Measurements from ENCODE around the gene SORCS2. TPM values are rescaled to one million over a fixed set of nuclear protein-coding genes. Genes with fewer than 3 reads are reported as not detected.

Gene SORCS2
- total RNA-seq, 2 experiments from 2014 or later = 0.03 TPM; not detected in 1

DNA sequence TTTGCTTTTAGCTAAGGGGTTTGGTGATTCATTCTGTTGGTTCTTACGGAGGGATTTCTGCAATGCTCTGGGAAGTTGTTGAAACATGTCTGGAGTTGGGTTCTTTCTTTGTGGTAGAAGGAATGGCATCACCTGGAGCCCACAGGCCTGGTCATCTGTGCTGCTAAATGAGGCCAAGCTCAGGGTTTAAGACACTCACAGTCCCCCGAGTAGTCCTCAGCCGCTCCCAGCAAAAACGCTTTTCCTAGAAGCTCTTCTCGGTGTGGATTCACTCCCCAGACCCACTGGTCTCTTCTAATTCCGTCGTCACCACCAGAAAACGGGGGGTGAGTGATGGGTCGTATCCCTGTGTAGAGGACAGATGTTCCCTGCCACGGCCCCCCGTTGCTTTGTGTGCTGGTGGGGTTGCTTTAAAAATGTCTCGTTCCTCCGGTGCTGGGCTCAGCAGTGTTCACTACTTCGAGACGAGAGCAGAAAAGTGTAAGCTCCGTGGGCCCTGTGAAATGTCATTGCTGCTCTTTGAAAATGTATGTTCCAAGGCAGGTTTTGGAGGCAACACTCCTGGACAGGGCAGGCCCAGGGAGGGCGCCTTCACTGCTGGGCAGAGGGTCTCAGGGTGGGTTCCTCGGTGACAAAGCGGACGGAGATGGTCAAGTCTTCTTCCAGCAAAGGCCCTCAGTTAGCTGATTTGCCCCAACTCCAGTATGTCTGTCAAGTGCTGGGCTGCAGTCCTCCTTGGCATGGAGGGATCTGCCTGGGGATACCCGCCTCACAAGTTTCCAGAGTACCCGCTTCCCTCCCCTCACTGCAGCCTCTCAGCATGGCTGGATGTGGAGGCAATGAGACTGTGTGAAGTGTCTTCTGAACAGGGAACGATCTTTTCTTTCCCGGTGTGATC lies 205.1 kb downstream of the SORCS2 start:
- POLR2A ChIA-PET = no interaction called here
- BruUV-seq (replicated peaks) = no TSS peak
- intact Hi-C loops (cut with micrococcal nuclease; ENCODE audit: unreplicated experiment) = no loop called here
- Histone ChIP-seq H3K9me3 (ENCODE audit: low read length) (no peaks in the 10 kb centered on the region), H3K9me2 (ENCODE audit: insufficient read depth, low read length) (no peaks in the 10 kb centered on the region), H3K79me2 (ENCODE audit: insufficient read depth, low read depth, low read length) (no peaks in the 10 kb centered on the region), H4K20me1 (ENCODE audit: insufficient read depth, low read length) (no peaks in the 10 kb centered on the region), H3K36me3 (ENCODE audit: insufficient read depth, low read length) (no peaks in the 10 kb centered on the region), H3K4me2 (ENCODE audit: low read length) (no peak overlapping the region), H2AFZ (ENCODE audit: low read length) (no peak overlapping the region), H3K4me3 (ENCODE audit: low read depth, low read length, poor library complexity, severe bottlenecking) (no peak overlapping the region), H3K4me1 (ENCODE audit: insufficient read depth, low read length, poor library complexity, severe bottlenecking) (no peaks in the 10 kb centered on the region), H3K27ac (ENCODE audit: low read depth, low read length, poor library complexity, severe bottlenecking) (no peak overlapping the region)
- no peak for DNase-seq (ENCODE audit: low spot score)
- CTCF ChIA-PET (ENCODE audit: unreplicated experiment) = no interaction called here
- TF ChIP-seq EZH2phosphoT487 (IDR thresholded peaks at IDR 0.05; ENCODE audit: borderline replicate concordance, low read depth, low read length) (no peak), CTCF (conservative IDR thresholded peaks at IDR 0.05; ENCODE audit: low read length) (no peak)

- ChIA-PET CTCF (ENCODE audit: unreplicated experiment) (no interaction called here), POLR2A (no interaction called here)
- no peak overlapping the region for H3K27ac ChIP-seq (ENCODE audit: low read depth, low read length, poor library complexity, severe bottlenecking)
- intact Hi-C loops (cut with micrococcal nuclease; ENCODE audit: unreplicated experiment) = no loop called here
- no peak overlapping the region for H3K4me2 ChIP-seq (ENCODE audit: low read length)
- no peaks in the 10 kb centered on the region for H3K9me3 ChIP-seq (ENCODE audit: low read length)
- BruUV-seq (replicated peaks) = no TSS peak
- DNase-seq (ENCODE audit: low spot score) = no peak
- H3K79me2 ChIP-seq (ENCODE audit: insufficient read depth, low read depth, low read length) = no peaks in the 10 kb centered on the region
- no peak overlapping the region for H3K4me3 ChIP-seq (ENCODE audit: low read depth, low read length, poor library complexity, severe bottlenecking)
- no peak overlapping the region for H2AFZ ChIP-seq (ENCODE audit: low read length)
- H4K20me1 ChIP-seq (ENCODE audit: insufficient read depth, low read length) = no peaks in the 10 kb centered on the region
- TF ChIP-seq EZH2phosphoT487 (IDR thresholded peaks at IDR 0.05; ENCODE audit: borderline replicate concordance, low read depth, low read length) (no peak), CTCF (conservative IDR thresholded peaks at IDR 0.05; ENCODE audit: low read length) (no peak)
- no peaks in the 10 kb centered on the region for H3K4me1 ChIP-seq (ENCODE audit: insufficient read depth, low read length, poor library complexity, severe bottlenecking)
- no peaks in the 10 kb centered on the region for H3K36me3 ChIP-seq (ENCODE audit: insufficient read depth, low read length)
- no peaks in the 10 kb centered on the region for H3K9me2 ChIP-seq (ENCODE audit: insufficient read depth, low read length)
These were observed 205.7 kb downstream of the SORCS2 start for GRCh38 chr4:7398104-7398423.

- no peak for DNase-seq (ENCODE audit: low spot score)
- H3K79me2 ChIP-seq (ENCODE audit: insufficient read depth, low read depth, low read length) = no peaks in the 10 kb centered on the region
- H3K4me1 ChIP-seq (ENCODE audit: insufficient read depth, low read length, poor library complexity, severe bottlenecking) = no peaks in the 10 kb centered on the region
- no peak overlapping the region for H3K4me2 ChIP-seq (ENCODE audit: low read length)
- H3K27ac ChIP-seq (ENCODE audit: low read depth, low read length, poor library complexity, severe bottlenecking) = no peak overlapping the region
- no peak overlapping the region for H3K4me3 ChIP-seq (ENCODE audit: low read depth, low read length, poor library complexity, severe bottlenecking)
- POLR2A ChIA-PET = no interaction called here
- no TSS peak for BruUV-seq (replicated peaks)
- no peaks in the 10 kb centered on the region for H3K9me2 ChIP-seq (ENCODE audit: insufficient read depth, low read length)
- no peaks in the 10 kb centered on the region for H4K20me1 ChIP-seq (ENCODE audit: insufficient read depth, low read length)
- no peak overlapping the region for H2AFZ ChIP-seq (ENCODE audit: low read length)
- TF ChIP-seq CTCF (conservative IDR thresholded peaks at IDR 0.05; ENCODE audit: low read length) (no peak), EZH2phosphoT487 (IDR thresholded peaks at IDR 0.05; ENCODE audit: borderline replicate concordance, low read depth, low read length) (no peak)
- H3K36me3 ChIP-seq (ENCODE audit: insufficient read depth, low read length) = no peaks in the 10 kb centered on the region
- no peaks in the 10 kb centered on the region for H3K9me3 ChIP-seq (ENCODE audit: low read length)
- CTCF ChIA-PET (ENCODE audit: unreplicated experiment) = no interaction called here
- intact Hi-C loops (cut with micrococcal nuclease; ENCODE audit: unreplicated experiment) = no loop called here
These were observed 206.6 kb downstream of the SORCS2 start for GRCh38 chr4:7398788-7399439.

Measured in OCI-LY7 (cell line).